NT2/D1 (cell line): Measurements from ENCODE around the gene HBD.

Experiments used
- DNase-seq: peaks from one replicate; pipeline ENCODE4 v3.0.0-alpha.2; 2011; ENCODE audit warnings: low read depth, low spot score
- H3K27me3 ChIP-seq: 2 replicates; pipeline ENCODE4 v1.6.0; 2011; ENCODE audit warnings: mild to moderate bottlenecking; ENCODE audit not compliant: insufficient read length, insufficient read depth
- H3K36me3 ChIP-seq: 2 replicates; pipeline ENCODE4 v1.6.1; 2011; ENCODE audit warnings: mild to moderate bottlenecking, low read length, mixed read lengths; ENCODE audit not compliant: insufficient read depth, insufficient read length
- H3K4me1 ChIP-seq: 2 replicates; pipeline ENCODE4 v1.5.1; 2011; ENCODE audit not compliant: insufficient read depth, insufficient read length
- H3K4me3 ChIP-seq: 2 replicates; pipeline ENCODE4 v1.5.1; 2011; ENCODE audit warnings: low read depth; ENCODE audit not compliant: insufficient read length
- H3K9ac ChIP-seq: 2 replicates; pipeline ENCODE4 v1.6.0; 2011; ENCODE audit warnings: low read depth; ENCODE audit not compliant: insufficient read length
- H3K9me3 ChIP-seq: 2 replicates; pipeline ENCODE4 v1.5.1; 2011; ENCODE audit warnings: mild to moderate bottlenecking, low read length; ENCODE audit not compliant: insufficient read depth
- SUZ12 ChIP-seq: IDR thresholded peaks from 2 replicates; pipeline ENCODE4 v1.6.1; 2011; ENCODE audit not compliant: insufficient read length, insufficient read depth; ENCODE audit errors: extremely low read depth
- YY1 ChIP-seq: IDR thresholded peaks from 2 replicates; pipeline ENCODE4 v1.6.1; 2011; ENCODE audit not compliant: insufficient read length, insufficient read depth
- ZNF274 ChIP-seq: IDR thresholded peaks from 2 replicates; pipeline ENCODE4 v1.6.1; 2011; ENCODE audit warnings: mild to moderate bottlenecking, low read depth, low read length

Gene HBD

GRCh38 chr11:5239046-5239445 is 4.8 kb upstream of the HBD start:
- Histone ChIP-seq H3K9ac (no peak overlapping the region), H3K4me3 (no peak overlapping the region), H3K4me1 (no peaks in the 10 kb centered on the region), H3K9me3 (no peaks in the 10 kb centered on the region), H3K36me3 (no peaks in the 10 kb centered on the region), H3K27me3 (no peaks in the 10 kb centered on the region)
- TF ChIP-seq YY1 (no peak), ZNF274 (no peak), SUZ12 (no peak)
- no peak for DNase-seq

GRCh38 chr11:5238486-5238885 is 4.2 kb upstream of the HBD start:
- Histone ChIP-seq H3K9ac (no peak overlapping the region), H3K4me3 (no peak overlapping the region), H3K9me3 (no peaks in the 10 kb centered on the region), H3K36me3 (no peaks in the 10 kb centered on the region), H3K4me1 (no peaks in the 10 kb centered on the region), H3K27me3 (no peaks in the 10 kb centered on the region)
- TF ChIP-seq ZNF274 = no peak
- no peak for TF ChIP-seq SUZ12
- no peak for TF ChIP-seq YY1
- no peak for DNase-seq

- Histone ChIP-seq H3K9me3 (no peaks in the 10 kb centered on the region), H3K36me3 (no peaks in the 10 kb centered on the region), H3K27me3 (no peaks in the 10 kb centered on the region), H3K4me3 (no peak overlapping the region), H3K4me1 (no peaks in the 10 kb centered on the region), H3K9ac (no peak overlapping the region)
- TF ChIP-seq SUZ12 = no peak
- TF ChIP-seq YY1 = no peak
- no peak for TF ChIP-seq ZNF274
- no peak for DNase-seq
These were observed 3.1 kb upstream of the HBD start for GRCh38 chr11:5237420-5237819.

- H3K27me3 ChIP-seq = no peaks in the 10 kb centered on the region
- TF ChIP-seq YY1 (no peak), ZNF274 (no peak), SUZ12 (no peak)
- DNase-seq = no peak
- no peaks in the 10 kb centered on the region for H3K9me3 ChIP-seq
- no peaks in the 10 kb centered on the region for H3K4me1 ChIP-seq
- H3K36me3 ChIP-seq = no peaks in the 10 kb centered on the region
- no peak overlapping the region for H3K9ac ChIP-seq
- H3K4me3 ChIP-seq = no peak overlapping the region
These were observed 1.2 kb upstream of the HBD start for GRCh38 chr11:5235364-5236095.

- no peaks in the 10 kb centered on the region for H3K9me3 ChIP-seq
These were observed 976 bp downstream of the HBD start for GRCh38 chr11:5233307-5233706.

GRCh38 chr11:5232821-5233220 is 1.5 kb downstream of the HBD start:
- TF ChIP-seq YY1 = no peak
- no peak for TF ChIP-seq SUZ12
- TF ChIP-seq ZNF274 = no peak
- no peak for DNase-seq
- H3K27me3 ChIP-seq = no peaks in the 10 kb centered on the region
- no peaks in the 10 kb centered on the region for H3K9me3 ChIP-seq
- H3K9ac ChIP-seq = no peak overlapping the region
- H3K4me3 ChIP-seq = no peak overlapping the region
- H3K36me3 ChIP-seq = no peaks in the 10 kb centered on the region
- H3K4me1 ChIP-seq = no peaks in the 10 kb centered on the region

More at GRCh38 chr11:5233307-5233706, 976 bp downstream of the HBD start:
- Histone ChIP-seq H3K9ac (no peak overlapping the region), H3K36me3 (no peaks in the 10 kb centered on the region), H3K27me3 (no peaks in the 10 kb centered on the region), H3K4me3 (no peak overlapping the region), H3K4me1 (no peaks in the 10 kb centered on the region)
- no peak for DNase-seq
- TF ChIP-seq YY1 (no peak), SUZ12 (no peak), ZNF274 (no peak)

- Histone ChIP-seq H3K36me3 (no peaks in the 10 kb centered on the region), H3K9me3 (no peaks in the 10 kb centered on the region)
- TF ChIP-seq YY1 (no peak), SUZ12 (no peak), ZNF274 (no peak)
These were observed 2.1 kb downstream of the HBD start for GRCh38 chr11:5232176-5232575.

More at GRCh38 chr11:5232176-5232575, 2.1 kb downstream of the HBD start:
- no peak for DNase-seq
- H3K4me1 ChIP-seq = no peaks in the 10 kb centered on the region
- no peak overlapping the region for H3K4me3 ChIP-seq
- H3K27me3 ChIP-seq = no peaks in the 10 kb centered on the region
- H3K9ac ChIP-seq = no peak overlapping the region
